SH-SY5Y (cell line): ENCODE results near the gene KPNA2.

ENCODE experiments used
- GATA2 ChIP-seq: IDR thresholded peaks from 2 replicates; pipeline ENCODE4 v1.6.1; 2011; ENCODE audit warnings: mild to moderate bottlenecking, low read depth, low read length
- GATA3 ChIP-seq: IDR thresholded peaks from 2 replicates; pipeline ENCODE4 v1.6.1; 2011; ENCODE audit warnings: low read depth, mild to moderate bottlenecking, low read length, moderate library complexity

GRCh38 chr17:68085771-68086381 is 50.3 kb downstream of the KPNA2 start:
- TF ChIP-seq GATA3 (no peak), GATA2 (no peak)
